Fibroblast of skin of abdomen (primary cell): ENCODE measurements around the gene PBX1.

ENCODE experiments used
- DNase-seq: peaks from one replicate; pipeline ENCODE4 v3.0.0-alpha.2; 2013

The PBX1 gene

DNA sequence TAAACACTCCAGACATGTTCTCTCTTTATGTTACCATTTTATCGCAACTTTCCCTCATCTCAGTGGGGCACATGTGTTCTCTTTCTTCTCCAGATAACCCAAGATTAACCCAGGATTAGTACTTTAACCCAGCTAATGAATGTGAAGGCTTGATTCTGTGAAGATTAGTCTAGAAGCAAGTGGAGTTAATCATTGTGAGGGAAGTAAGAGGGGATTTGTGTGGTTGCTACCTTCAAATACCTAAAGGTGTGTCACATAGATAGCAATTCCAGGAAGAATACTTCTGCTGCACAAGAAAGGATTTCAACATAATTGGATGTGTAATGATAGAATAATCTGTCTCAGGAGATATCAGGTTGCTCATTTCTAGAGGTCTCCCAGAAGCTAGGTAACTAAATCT is 327.1 kb downstream of the PBX1 start:
- DNase-seq, result no peak

DNA sequence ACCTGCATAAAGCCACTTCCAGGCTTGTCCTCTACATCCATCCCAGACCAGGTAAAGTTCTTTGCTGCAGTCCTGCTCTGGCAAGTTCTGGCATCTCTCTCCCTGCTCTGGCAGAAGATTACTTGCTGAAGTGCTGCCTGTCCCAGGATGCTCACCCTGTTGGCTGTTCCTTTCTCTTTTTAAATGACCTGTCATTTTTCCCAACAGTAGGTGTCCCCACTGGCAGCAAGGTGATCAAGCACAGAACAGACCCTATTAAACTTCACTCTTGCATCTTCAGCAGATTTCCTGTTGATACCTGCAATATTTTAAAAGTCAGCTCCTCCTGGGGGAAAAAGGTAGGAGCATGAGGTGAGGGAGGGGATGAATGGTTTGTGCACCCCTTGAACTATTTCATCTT is 332.6 kb downstream of the PBX1 start:
- DNase-seq, result no peak

DNA sequence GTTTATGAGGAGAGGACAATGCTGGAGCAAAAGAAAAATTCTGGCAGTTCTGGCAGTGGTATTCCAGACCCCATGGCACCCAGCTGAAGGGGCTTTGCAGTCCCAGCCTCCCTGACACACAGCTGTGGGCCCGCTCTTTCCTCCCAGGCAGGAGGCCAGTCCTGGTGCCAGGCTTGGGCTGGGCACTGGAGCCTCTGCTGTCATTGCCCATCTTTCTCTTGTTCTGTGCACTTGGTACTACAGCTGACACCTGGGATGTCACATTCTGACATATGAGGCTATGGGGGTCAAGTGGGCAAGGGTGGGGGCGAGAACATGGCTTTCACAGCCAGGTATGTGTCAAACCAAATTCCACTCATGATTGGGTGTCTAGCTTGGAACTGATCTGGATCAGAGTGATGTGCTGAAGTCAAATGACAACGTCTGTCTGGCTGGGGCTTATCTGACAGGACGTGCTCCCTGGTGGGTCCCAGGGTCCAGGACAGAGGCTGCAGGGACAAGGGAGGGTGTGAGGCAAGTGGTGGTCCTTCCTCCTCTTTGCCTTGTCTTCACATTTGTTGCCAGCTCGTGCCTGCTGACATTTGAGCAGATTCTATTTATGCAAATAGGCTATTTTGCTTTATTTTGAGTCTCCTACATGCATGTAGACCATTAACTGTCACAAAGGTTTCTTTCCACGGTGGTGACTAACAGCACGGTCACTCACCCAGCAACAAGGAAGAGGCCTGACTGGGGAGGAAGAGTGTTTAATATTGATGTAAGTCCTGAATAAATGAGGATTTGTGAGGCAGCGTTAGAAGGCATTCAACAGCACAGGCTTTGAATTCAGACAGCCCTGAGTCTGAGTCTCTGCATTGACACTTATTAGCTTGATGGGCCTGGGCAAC is 336.3 kb downstream of the PBX1 start:
- DNase-seq, result no peak

DNA sequence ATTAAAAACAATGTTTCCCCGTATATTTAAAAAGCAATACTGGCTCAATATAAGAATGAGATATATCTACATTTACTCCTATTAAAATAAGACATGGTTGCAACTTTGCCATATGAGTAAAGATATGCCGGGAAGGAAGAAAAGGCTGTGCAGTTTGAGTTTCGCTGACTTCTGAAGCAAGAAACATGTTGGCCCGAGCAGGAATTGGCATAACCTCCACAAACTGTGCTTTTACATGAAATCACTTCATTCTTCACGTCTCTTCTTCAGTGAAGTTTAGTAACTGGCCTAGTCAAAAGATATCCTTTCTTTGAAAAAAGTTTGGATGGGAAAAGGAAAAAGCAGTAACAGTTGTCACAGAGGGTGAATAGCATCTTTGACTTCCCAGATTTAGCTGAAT is 342.0 kb downstream of the PBX1 start:
- DNase-seq, result no peak
